Measurements from ENCODE around the gene KCNQ2.
"Not testable (repeated sequence)": the region's sequence is repeated elsewhere in the genome, so short reads cannot be mapped to it uniquely, and the experiment has no call there.

Gene KCNQ2

GRCh38 chr20:63490416-63490815 is 18.0 kb upstream of the KCNQ2 start:
- no peak for DNase-seq (ENCODE audit: low read depth in 2 of 2)

GRCh38 chr20:63488315-63489251 is 16.1 kb upstream of the KCNQ2 start:
- no peak for DNase-seq (ENCODE audit: low read depth in 2 of 2)

GRCh38 chr20:63487781-63488241 is 15.4 kb upstream of the KCNQ2 start:
- no peak for DNase-seq (ENCODE audit: low read depth in 2 of 2)

- no peak for DNase-seq (ENCODE audit: low read depth in 2 of 2)
Measured at GRCh38 chr20:63487116-63487764, 14.8 kb upstream of the KCNQ2 start.

GRCh38 chr20:63486300-63486855 is 13.9 kb upstream of the KCNQ2 start:
- no peak for DNase-seq (ENCODE audit: low read depth in 2 of 2)

GRCh38 chr20:63484651-63485403 is 12.4 kb upstream of the KCNQ2 start:
- DNase-seq (ENCODE audit: low read depth in 2 of 2): no peak

- no peak for DNase-seq (ENCODE audit: low read depth in 2 of 2)
Measured at GRCh38 chr20:63484236-63484635, 11.8 kb upstream of the KCNQ2 start.

- DNase-seq (ENCODE audit: low read depth in 2 of 2): no peak
Measured at GRCh38 chr20:63483834-63484233, 11.4 kb upstream of the KCNQ2 start.

- DNase-seq (ENCODE audit: low read depth in 2 of 2): no peak
Measured at GRCh38 chr20:63482021-63482587, 9.6 kb upstream of the KCNQ2 start.

GRCh38 chr20:63481503-63481902 is 9.0 kb upstream of the KCNQ2 start:
- no peak for DNase-seq (ENCODE audit: low read depth in 2 of 2)

- DNase-seq (ENCODE audit: low read depth in 2 of 2): not testable (repeated sequence)
Measured at GRCh38 chr20:63479695-63480419, 7.4 kb upstream of the KCNQ2 start.

- DNase-seq (ENCODE audit: low read depth in 2 of 2): no peak
Measured at GRCh38 chr20:63478346-63479302, 6.2 kb upstream of the KCNQ2 start.

GRCh38 chr20:63477944-63478343 is 5.5 kb upstream of the KCNQ2 start:
- DNase-seq (ENCODE audit: low read depth in 2 of 2): no peak

GRCh38 chr20:63477061-63477616 is 4.7 kb upstream of the KCNQ2 start:
- DNase-seq (ENCODE audit: low read depth in 2 of 2): no peak

- DNase-seq (ENCODE audit: low read depth in 2 of 2): no peak
Measured at GRCh38 chr20:63475209-63475608, 2.8 kb upstream of the KCNQ2 start.

GRCh38 chr20:63473555-63474449 is 1.3 kb upstream of the KCNQ2 start:
- no peak for DNase-seq (ENCODE audit: low read depth in 2 of 2)

GRCh38 chr20:63472862-63473390 is 471 bp upstream of the KCNQ2 start:
- no peak for DNase-seq (ENCODE audit: low read depth in 2 of 2)

GRCh38 chr20:63471717-63471980 is 806 bp downstream of the KCNQ2 start:
- DNase-seq (ENCODE audit: low read depth in 2 of 2): no peak

Data from stimulated activated CD8-positive, alpha-beta memory T cell treated with anti-CD3 and anti-CD28 coated beads, Interleukin-15, amount 100 ng/mL, for 48 hours (primary cell).